Activated CD8-positive, alpha-beta T cell treated with anti-CD3 and anti-CD28 coated beads for 36 hours (primary cell): Measurements from ENCODE around the gene BAHD1. TPM values are rescaled to one million over a fixed set of nuclear protein-coding genes. Genes with fewer than 3 reads are reported as not detected.
A peak's percentile ranks its signal among the peaks of the same experiment; 100 is the strongest.

Experiments
- ATAC-seq: fragments of 200-7000 bp; cut with Tn5 transposase; one replicate; pipeline ENCODE4 v1.10.0; 2021; ENCODE audit warnings: mild to moderate bottlenecking, moderate library complexity
- CTCF ChIA-PET: fragments of 350-600 bp; sonication (Branson Sonifier 250); formaldehyde crosslinking; loops from one replicate; lab custom pipeline; 2021; ENCODE audit warnings: antibody characterized with exemption; lab: Charles Lee
- POLR2A ChIA-PET: fragments of 350-600 bp; sonication (Branson Sonifier 250); formaldehyde crosslinking; loops from one replicate; lab custom pipeline; 2021; ENCODE audit warnings: antibody characterized with exemption; lab: Charles Lee
- DNase-seq: peaks from one replicate; pipeline ENCODE4 v3.0.0-alpha.2; 2020
- H3K27ac Mint-ChIP-seq: one replicate; pipeline ENCODE4 v1.8.0; 2021; ENCODE audit warnings: mild to moderate bottlenecking, mixed read lengths
- H3K27me3 Mint-ChIP-seq: one replicate; pipeline ENCODE4 v1.8.0; 2021; ENCODE audit warnings: mixed read lengths
- H3K36me3 Mint-ChIP-seq: one replicate; pipeline ENCODE4 v1.8.0; 2021; ENCODE audit warnings: low read depth, mixed read lengths
- H3K4me1 Mint-ChIP-seq: one replicate; pipeline ENCODE4 v1.8.0; 2021; ENCODE audit warnings: low read depth, mixed read lengths
- H3K4me3 Mint-ChIP-seq: one replicate; pipeline ENCODE4 v1.8.0; 2021; ENCODE audit warnings: mild to moderate bottlenecking, moderate library complexity, mixed read lengths
- H3K9me3 Mint-ChIP-seq: one replicate; pipeline ENCODE4 v1.8.0; 2021; ENCODE audit warnings: mixed read lengths
- intact Hi-C: fragments of 100-400 bp; cut with micrococcal nuclease; formaldehyde crosslinking; loops from one replicate; pipeline ENCODE4 v1.10.0; 2022
- total RNA-seq, 2 experiments: library from RNA; stranded (reverse); gene quantifications; one replicate each; pipeline ENCODE4 v1.2.3, GENCODE V29; 2021
- TF ChIP-seq, protein P1 (sequence below): fragments of 200-600 bp; IDR thresholded peaks from one replicate; pipeline ENCODE4 v1.8.0; 2022; ENCODE audit warnings: antibody characterized with exemption, mild to moderate bottlenecking

Gene BAHD1
- total RNA-seq, 2 experiments from 2014 or later = 14.7 to 17.6 TPM

DNA sequence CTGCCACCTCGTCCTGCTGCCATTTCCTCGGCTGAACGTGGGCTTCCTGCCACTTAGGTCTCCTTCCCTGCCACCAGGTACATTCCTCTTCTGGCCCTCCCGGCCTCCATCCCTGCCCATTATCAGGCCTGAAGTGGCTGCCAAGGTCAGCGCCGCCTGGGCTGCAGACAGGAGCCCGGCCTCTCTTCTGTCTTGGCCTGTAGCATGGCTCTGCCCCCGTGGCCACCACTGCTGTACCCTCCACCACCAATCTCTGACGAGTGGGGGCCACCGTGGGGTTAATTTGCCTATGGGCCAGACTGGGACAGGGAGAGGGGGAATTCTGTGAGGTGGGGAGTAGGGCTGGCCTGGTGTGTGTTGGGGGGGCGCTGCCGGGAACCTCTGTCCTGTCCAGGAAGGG, 2.0 kb upstream of the BAHD1 start:
- ChIA-PET POLR2A (interaction anchor here (1.2 to 6.8 kb wide), 3 partner anchors 14 to 105 kb away, joined by 3 to 55 read pairs (median 6); partner anchors contain the start of gene KNSTRN), CTCF (interaction anchor here (1.0 to 1.8 kb wide), 2 partner anchors 118 to 164 kb away, joined by 3 to 4 read pairs; no protein-coding TSS in a partner anchor)
- TF ChIP-seq, protein P1, sequence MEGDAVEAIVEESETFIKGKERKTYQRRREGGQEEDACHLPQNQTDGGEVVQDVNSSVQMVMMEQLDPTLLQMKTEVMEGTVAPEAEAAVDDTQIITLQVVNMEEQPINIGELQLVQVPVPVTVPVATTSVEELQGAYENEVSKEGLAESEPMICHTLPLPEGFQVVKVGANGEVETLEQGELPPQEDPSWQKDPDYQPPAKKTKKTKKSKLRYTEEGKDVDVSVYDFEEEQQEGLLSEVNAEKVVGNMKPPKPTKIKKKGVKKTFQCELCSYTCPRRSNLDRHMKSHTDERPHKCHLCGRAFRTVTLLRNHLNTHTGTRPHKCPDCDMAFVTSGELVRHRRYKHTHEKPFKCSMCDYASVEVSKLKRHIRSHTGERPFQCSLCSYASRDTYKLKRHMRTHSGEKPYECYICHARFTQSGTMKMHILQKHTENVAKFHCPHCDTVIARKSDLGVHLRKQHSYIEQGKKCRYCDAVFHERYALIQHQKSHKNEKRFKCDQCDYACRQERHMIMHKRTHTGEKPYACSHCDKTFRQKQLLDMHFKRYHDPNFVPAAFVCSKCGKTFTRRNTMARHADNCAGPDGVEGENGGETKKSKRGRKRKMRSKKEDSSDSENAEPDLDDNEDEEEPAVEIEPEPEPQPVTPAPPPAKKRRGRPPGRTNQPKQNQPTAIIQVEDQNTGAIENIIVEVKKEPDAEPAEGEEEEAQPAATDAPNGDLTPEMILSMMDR = no peak
- DNase-seq (no peak), ATAC-seq (no peak)
- intact Hi-C loops = no loop called here
- H3K36me3 Mint-ChIP-seq = no peaks in the 10 kb centered on the region
- H3K27ac Mint-ChIP-seq = no peak overlapping the region
- H3K4me1 Mint-ChIP-seq = peaks cover 36% of the 10 kb centered on the region
- H3K27me3 Mint-ChIP-seq = peaks cover 39% of the 10 kb centered on the region
- H3K9me3 Mint-ChIP-seq = no peaks in the 10 kb centered on the region
- H3K4me3 Mint-ChIP-seq = no peak overlapping the region

DNA sequence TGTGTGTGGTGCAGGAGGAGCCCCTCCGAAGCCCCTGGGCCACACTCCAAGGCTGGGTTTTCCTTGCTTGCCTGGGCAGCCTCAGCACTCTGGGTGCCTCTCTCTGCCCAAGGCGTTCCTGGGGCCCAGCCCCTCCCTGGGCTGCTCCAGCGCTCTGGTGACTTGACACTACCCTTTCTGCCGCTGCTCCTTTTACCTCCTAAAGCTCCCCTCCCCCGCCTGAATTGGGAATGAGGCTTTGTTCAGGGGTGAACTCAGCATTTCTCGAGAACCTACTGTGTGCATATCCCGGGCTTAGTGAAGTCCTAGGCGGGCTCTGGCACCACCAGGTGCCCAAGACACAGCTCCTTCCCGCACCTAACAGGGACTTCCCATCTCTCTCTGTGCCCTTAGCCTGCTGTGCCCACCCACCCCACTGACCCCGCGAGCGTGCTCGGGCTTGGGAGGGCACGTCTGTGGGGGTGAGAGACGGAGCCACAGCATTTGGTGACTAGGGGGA, 1.2 kb upstream of the BAHD1 start:
- H3K27ac Mint-ChIP-seq = no peak overlapping the region
- peaks cover 44% of the 10 kb centered on the region for H3K4me1 Mint-ChIP-seq
- H3K4me3 Mint-ChIP-seq = peak overlapping the region; percentile 86
- H3K9me3 Mint-ChIP-seq = no peaks in the 10 kb centered on the region
- peaks cover 39% of the 10 kb centered on the region for H3K27me3 Mint-ChIP-seq
- CTCF ChIA-PET = interaction anchor here (0.9 to 4.2 kb wide), 8 partner anchors 12 to 165 kb away, joined by 3 to 23 read pairs (median 5); partner anchors contain the start of gene IVD
- intact Hi-C loops = no loop called here
- POLR2A ChIA-PET = interaction anchor here (0.6 to 6.8 kb wide), 8 partner anchors 13 to 132 kb away, joined by 3 to 55 read pairs (median 4); partner anchors contain the start of genes KNSTRN and PLCB2
- TF ChIP-seq, protein P1 = no peak
- ATAC-seq (no peak), DNase-seq (no peak)
- no peaks in the 10 kb centered on the region for H3K36me3 Mint-ChIP-seq

DNA sequence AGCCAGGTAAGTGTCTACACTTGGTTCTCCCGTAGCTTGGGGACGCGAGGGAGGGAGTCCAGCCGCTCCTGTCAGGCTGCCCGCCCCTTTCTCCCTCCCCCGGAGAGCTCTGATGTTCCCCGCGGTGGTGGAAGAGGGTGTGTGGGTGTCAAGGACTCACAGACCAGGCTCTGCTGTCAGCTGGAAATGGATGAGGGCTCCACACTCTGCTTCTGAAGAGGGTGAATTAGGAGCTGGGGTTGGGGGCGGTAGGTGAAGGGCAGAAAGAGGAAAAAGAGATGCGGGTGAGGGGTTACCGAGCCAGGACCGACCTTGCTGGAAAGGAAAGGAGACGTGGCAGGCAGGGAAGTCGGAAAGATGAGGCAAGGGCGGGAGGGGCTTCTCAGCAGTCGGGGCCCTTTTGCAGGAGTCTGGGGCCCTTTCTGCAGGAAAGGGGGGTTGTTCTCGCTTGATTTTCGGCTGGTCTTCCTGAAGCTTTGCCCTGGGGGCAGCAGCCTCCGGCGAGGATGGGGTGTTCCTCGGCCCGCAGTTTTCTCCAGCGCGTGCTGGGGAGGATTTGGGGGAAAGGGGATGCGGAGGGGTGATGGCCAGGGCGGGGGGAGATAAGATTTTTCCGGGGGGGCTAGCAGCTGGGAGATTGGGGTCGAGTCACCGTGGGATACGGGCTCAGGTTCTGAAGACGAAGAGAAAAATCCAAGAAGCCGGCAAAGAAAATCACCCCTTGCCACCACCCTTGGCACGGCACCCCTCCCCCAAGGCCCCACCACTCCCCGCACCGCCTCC, 602 bp upstream of the BAHD1 start:
- no peak for ATAC-seq
- H3K36me3 Mint-ChIP-seq = no peaks in the 10 kb centered on the region
- H3K27me3 Mint-ChIP-seq = peaks cover 37% of the 10 kb centered on the region
- POLR2A ChIA-PET = interaction anchor here (0.9 to 6.8 kb wide), 7 partner anchors 12 to 133 kb away, joined by 3 to 55 read pairs (median 4); partner anchors contain the start of genes KNSTRN and PLCB2
- intact Hi-C loops = no loop called here
- CTCF ChIA-PET = interaction anchor here (0.7 to 4.2 kb wide), 15 partner anchors 11 to 379 kb away, joined by 3 to 23 read pairs (median 4); partner anchors contain the start of genes INAFM2 and IVD
- TF ChIP-seq, protein P1 = no peak
- peak overlapping the region; percentile 86 for H3K4me3 Mint-ChIP-seq
- peak; percentile 58 for DNase-seq
- H3K9me3 Mint-ChIP-seq = no peaks in the 10 kb centered on the region
- peak overlapping the region; percentile 74 for H3K27ac Mint-ChIP-seq
- peaks cover 49% of the 10 kb centered on the region for H3K4me1 Mint-ChIP-seq

GRCh38 chr15:40441565-40442531, 1.1 kb downstream of the BAHD1 start:
- peak; percentile 56 for DNase-seq
- ATAC-seq = no peak
- Mint-ChIP-seq H3K4me3 (peak overlapping the region; percentile 84), H3K4me1 (peaks cover 47% of the 10 kb centered on the region), H3K9me3 (no peaks in the 10 kb centered on the region), H3K27ac (peak overlapping the region; percentile 77), H3K27me3 (peaks cover 27% of the 10 kb centered on the region), H3K36me3 (no peaks in the 10 kb centered on the region)
- intact Hi-C loops = no loop called here
- CTCF ChIA-PET = interaction anchor here (0.8 to 4.2 kb wide), 10 partner anchors 10 to 127 kb away, joined by 3 to 23 read pairs (median 5); partner anchors contain the start of gene RPUSD2
- TF ChIP-seq, protein P1 = no peak
- POLR2A ChIA-PET = interaction anchor here (0.8 to 6.8 kb wide), 9 partner anchors 11 to 105 kb away, joined by 3 to 55 read pairs (median 3); partner anchors contain the start of gene IVD
